OCI-LY7 (cell line): Measurements from ENCODE around the gene MTHFD2L. TPM values are rescaled to one million over a fixed set of nuclear protein-coding genes. Genes with fewer than 3 reads are reported as not detected.

Source experiments
- BruUV-seq: library from RNA; stranded (reverse); fragments of 400-500 nt; replicated peaks from 2 replicates; lab custom pipeline; 2021; lab: Mats Ljungman, UMichigan
- CTCF ChIA-PET: fragments of 300-600 bp; sonication (Branson Sonifier 250); formaldehyde crosslinking; loops from one replicate; lab custom pipeline; 2022; ENCODE audit warnings: antibody characterized with exemption; ENCODE audit not compliant: unreplicated experiment; lab: Charles Lee
- POLR2A ChIA-PET: fragments of 300-600 bp; sonication (Branson Sonifier 250); formaldehyde crosslinking; loops from one replicate; lab custom pipeline; 2022; ENCODE audit warnings: antibody characterized with exemption; lab: Charles Lee
- DNase-seq: peaks from one replicate; pipeline ENCODE4 v3.0.0-alpha.2; 2015; ENCODE audit warnings: low spot score
- H2AFZ ChIP-seq: fragments of 200-600 bp; sonication (generic), shearing (Covaris generic); 2 replicates; pipeline ENCODE4 v1.6.1; 2014; ENCODE audit warnings: mild to moderate bottlenecking, antibody characterized with exemption, low read length, moderate library complexity
- H3K27ac ChIP-seq: fragments of 200-600 bp; sonication (generic); 2 replicates; pipeline ENCODE4 v1.5.1; 2014; ENCODE audit warnings: mixed run types, low read depth, mild to moderate bottlenecking, moderate library complexity, low read length, inconsistent platforms; ENCODE audit not compliant: poor library complexity, severe bottlenecking
- H3K36me3 ChIP-seq: fragments of 200-600 bp; sonication (generic); 2 replicates; pipeline ENCODE4 v1.6.1; 2014; ENCODE audit warnings: mild to moderate bottlenecking, antibody characterized with exemption, low read length, moderate library complexity, mixed read lengths; ENCODE audit not compliant: insufficient read depth
- H3K4me1 ChIP-seq: fragments of 200-600 bp; sonication (generic); 2 replicates; pipeline ENCODE4 v1.5.1; 2014; ENCODE audit warnings: mild to moderate bottlenecking, low read length; ENCODE audit not compliant: insufficient read depth, poor library complexity, severe bottlenecking
- H3K4me2 ChIP-seq: fragments of 200-600 bp; sonication (generic); 2 replicates; pipeline ENCODE4 v1.6.1; 2014; ENCODE audit warnings: mild to moderate bottlenecking, low read length
- H3K4me3 ChIP-seq: fragments of 200-600 bp; sonication (generic); 2 replicates; pipeline ENCODE4 v1.5.1; 2014; ENCODE audit warnings: mild to moderate bottlenecking, low read depth, low read length; ENCODE audit not compliant: poor library complexity, severe bottlenecking
- H3K79me2 ChIP-seq: fragments of 200-600 bp; sonication (generic); 2 replicates; pipeline ENCODE4 v1.6.1; 2016; ENCODE audit warnings: low read depth, mild to moderate bottlenecking, low read length, moderate library complexity, mixed read lengths; ENCODE audit not compliant: insufficient read depth
- H3K9me2 ChIP-seq: fragments of 200-600 bp; sonication (generic); 2 replicates; pipeline ENCODE4 v1.6.1; 2016; ENCODE audit warnings: mild to moderate bottlenecking, low read length, mixed read lengths; ENCODE audit not compliant: insufficient read depth
- H3K9me3 ChIP-seq: fragments of 200-600 bp; sonication (generic); 2 replicates; pipeline ENCODE4 v1.6.1; 2014; ENCODE audit warnings: mild to moderate bottlenecking, mixed run types, low read length, mixed read lengths
- H4K20me1 ChIP-seq: fragments of 200-600 bp; sonication (generic); 2 replicates; pipeline ENCODE4 v1.6.1; 2014; ENCODE audit warnings: mild to moderate bottlenecking, antibody characterized with exemption, low read length, moderate library complexity, mixed read lengths; ENCODE audit not compliant: insufficient read depth
- CTCF ChIP-seq: fragments of 200-600 bp; sonication (generic); conservative IDR thresholded peaks from 2 replicates; pipeline ENCODE4 v1.5.1; 2014; ENCODE audit warnings: mild to moderate bottlenecking, antibody characterized with exemption, low read length, moderate library complexity, mixed read lengths
- EZH2phosphoT487 ChIP-seq: fragments of 200-600 bp; sonication (generic); IDR thresholded peaks from 2 replicates; pipeline ENCODE4 v1.6.1; 2018; ENCODE audit warnings: low read depth, borderline replicate concordance, mild to moderate bottlenecking, mixed run types, antibody characterized with exemption, low read length, moderate library complexity, mixed read lengths
- intact Hi-C: fragments of 100-400 bp; cut with micrococcal nuclease; formaldehyde crosslinking; loops from one replicate; pipeline ENCODE4 v1.10.0; 2022; ENCODE audit not compliant: unreplicated experiment
- total RNA-seq, 2 experiments: library from RNA; depleted of rRNA in 1 of 2; stranded (reverse); fragments of >200 nt in 1 of 2; shearing (Covaris generic) in 1 of 2; gene quantifications; 2 replicates each; pipeline ENCODE4 v1.2.3, GENCODE V29; 2014 to 2022

The MTHFD2L gene
- total RNA-seq, 2 experiments from 2014 or later: 18.7 to 18.9 TPM

GRCh38 chr4:74291471-74291870, 133.6 kb downstream of the MTHFD2L start:
- TF ChIP-seq EZH2phosphoT487 (no peak), CTCF (no peak)
- intact Hi-C loops: no loop called here
- Histone ChIP-seq H2AFZ (no peak overlapping the region), H3K9me3 (no peaks in the 10 kb centered on the region), H3K27ac (no peak overlapping the region), H3K4me2 (no peak overlapping the region), H3K9me2 (no peaks in the 10 kb centered on the region), H3K4me1 (no peaks in the 10 kb centered on the region), H3K79me2 (no peaks in the 10 kb centered on the region), H3K4me3 (no peak overlapping the region), H3K36me3 (no peaks in the 10 kb centered on the region), H4K20me1 (no peaks in the 10 kb centered on the region)
- BruUV-seq: no TSS peak
- DNase-seq: no peak
- ChIA-PET POLR2A (no interaction called here), CTCF (no interaction called here)

GRCh38 chr4:74292111-74292870, 134.4 kb downstream of the MTHFD2L start:
- DNase-seq: no peak
- intact Hi-C loops: no loop called here
- no peak for TF ChIP-seq EZH2phosphoT487
- no peak for TF ChIP-seq CTCF
- H2AFZ ChIP-seq: no peak overlapping the region
- ChIA-PET POLR2A (interaction anchor here (0.6 to 1.2 kb wide), 5 partner anchors 10 to 127 kb away, joined by 3 to 5 read pairs (median 3); no protein-coding TSS in a partner anchor), CTCF (no interaction called here)
- no peaks in the 10 kb centered on the region for H4K20me1 ChIP-seq
- H3K4me3 ChIP-seq: no peak overlapping the region
- H3K36me3 ChIP-seq: no peaks in the 10 kb centered on the region
- H3K9me3 ChIP-seq: no peaks in the 10 kb centered on the region
- H3K27ac ChIP-seq: no peak overlapping the region
- no peaks in the 10 kb centered on the region for H3K79me2 ChIP-seq
- H3K4me1 ChIP-seq: peaks cover 5% of the 10 kb centered on the region
- no TSS peak for BruUV-seq
- H3K4me2 ChIP-seq: no peak overlapping the region
- H3K9me2 ChIP-seq: no peaks in the 10 kb centered on the region

- BruUV-seq: no TSS peak
- ChIA-PET POLR2A (no interaction called here), CTCF (no interaction called here)
- intact Hi-C loops: no loop called here
- no peak overlapping the region for H3K4me2 ChIP-seq
- H2AFZ ChIP-seq: no peak overlapping the region
- no peak overlapping the region for H3K27ac ChIP-seq
- no peak for DNase-seq
- peaks cover 17% of the 10 kb centered on the region for H3K4me1 ChIP-seq
- H3K4me3 ChIP-seq: no peak overlapping the region
- H3K9me2 ChIP-seq: no peaks in the 10 kb centered on the region
- TF ChIP-seq CTCF: no peak
- no peaks in the 10 kb centered on the region for H3K36me3 ChIP-seq
- no peaks in the 10 kb centered on the region for H3K9me3 ChIP-seq
- no peaks in the 10 kb centered on the region for H3K79me2 ChIP-seq
- H4K20me1 ChIP-seq: no peaks in the 10 kb centered on the region
These were observed 135.6 kb downstream of the MTHFD2L start for GRCh38 chr4:74293558-74293957.
